Skin of body (tissue), 2 donors: ENCODE measurements around the gene GHR. TPM values are rescaled to one million over a fixed set of nuclear protein-coding genes. Genes with fewer than 3 reads are reported as not detected.
"Not testable (repeated sequence)": the region's sequence is repeated elsewhere in the genome, so short reads cannot be mapped to it uniquely, and the experiment has no call there.

Experiments used
- DNase-seq: peaks from one replicate; lab custom pipeline; 2025; lab: John Stamatoyannopoulos, UW
- total RNA-seq: library from RNA; depleted of rRNA; stranded (reverse); fragments of >200 nt; gene quantifications from one replicate; pipeline ENCODE4 v1.2.3, GENCODE V29; 2014

The GHR gene
- total RNA-seq, 1 donor from 2014 or later = 25.4 TPM

DNA sequence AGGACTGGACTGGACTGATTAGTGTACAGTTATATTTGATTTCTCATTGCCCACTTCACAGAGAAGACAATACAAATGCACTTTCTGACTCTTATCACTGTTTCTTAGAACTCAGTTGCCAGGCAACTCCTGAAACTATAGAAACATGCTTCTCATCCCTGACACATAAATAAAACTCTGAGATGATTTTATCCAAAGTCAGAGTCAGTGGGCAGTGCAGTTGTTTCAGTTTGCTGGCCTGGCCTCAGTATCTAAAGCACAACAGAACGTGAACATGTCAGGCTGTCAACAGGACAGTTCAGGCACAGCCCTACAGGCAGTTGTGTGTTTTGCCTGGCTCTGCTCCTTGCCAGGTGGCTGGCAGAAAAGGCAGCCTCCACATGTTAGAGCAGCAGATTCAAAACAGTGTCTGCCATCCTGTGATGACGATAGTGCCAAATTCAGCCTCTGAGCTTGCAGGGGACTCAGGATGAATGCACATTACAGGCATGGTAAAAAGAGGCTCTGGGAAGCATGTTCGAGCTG is 268.2 kb downstream of the GHR start:
- DNase-seq = peak; percentile 22

GRCh38 chr5:42701351-42702059 is 278.3 kb downstream of the GHR start:
- DNase-seq = no peak

- no peak for DNase-seq
Measured at GRCh38 chr5:42703238-42703637, 280.0 kb downstream of the GHR start.

DNA sequence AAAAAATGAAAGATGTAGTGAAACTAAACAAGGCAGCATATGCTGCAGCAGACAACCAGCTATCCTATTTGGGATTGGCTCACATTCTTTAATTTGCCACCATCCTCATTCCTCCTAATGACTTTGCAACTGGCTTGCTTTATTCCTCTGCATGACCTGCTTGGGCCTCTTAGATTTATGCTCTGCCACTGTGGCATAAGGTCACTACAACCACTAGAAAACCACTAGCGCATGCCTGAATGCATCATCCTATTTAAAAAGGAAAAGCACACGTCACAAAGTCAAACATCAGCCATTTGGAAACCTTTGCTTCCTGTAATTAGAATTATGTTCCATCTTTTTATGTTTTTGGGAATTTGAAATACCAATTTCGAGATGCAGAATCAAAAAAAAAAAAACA is 292.5 kb downstream of the GHR start:
- DNase-seq = no peak

- DNase-seq = no peak
Measured at GRCh38 chr5:42718591-42718990, 295.4 kb downstream of the GHR start.

- no peak for DNase-seq
Measured at GRCh38 chr5:42719034-42719433, 295.8 kb downstream of the GHR start.

GRCh38 chr5:42720251-42720650 is 297.0 kb downstream of the GHR start:
- DNase-seq = no peak

DNA sequence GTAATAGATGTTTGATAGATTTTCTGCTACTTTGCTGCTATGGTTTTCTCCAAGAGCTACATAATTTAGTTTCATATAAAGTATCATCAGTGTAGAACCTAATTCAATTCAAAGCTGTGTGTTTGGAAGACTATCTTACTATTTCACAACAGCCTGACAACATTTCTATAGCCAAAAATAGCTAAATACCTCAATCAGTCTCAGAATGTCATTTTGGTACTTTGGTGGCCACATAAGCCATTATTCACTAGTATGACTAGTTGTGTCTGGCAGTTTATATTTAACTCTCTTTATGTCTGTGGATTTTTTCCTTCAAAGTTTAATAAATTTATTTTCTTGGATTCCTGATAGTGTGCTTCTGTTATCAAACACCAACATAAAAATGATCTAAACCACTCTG is 298.2 kb downstream of the GHR start:
- no peak for DNase-seq

- DNase-seq = not testable (repeated sequence)
Measured at GRCh38 chr5:42734531-42735058, 311.4 kb downstream of the GHR start.

DNA sequence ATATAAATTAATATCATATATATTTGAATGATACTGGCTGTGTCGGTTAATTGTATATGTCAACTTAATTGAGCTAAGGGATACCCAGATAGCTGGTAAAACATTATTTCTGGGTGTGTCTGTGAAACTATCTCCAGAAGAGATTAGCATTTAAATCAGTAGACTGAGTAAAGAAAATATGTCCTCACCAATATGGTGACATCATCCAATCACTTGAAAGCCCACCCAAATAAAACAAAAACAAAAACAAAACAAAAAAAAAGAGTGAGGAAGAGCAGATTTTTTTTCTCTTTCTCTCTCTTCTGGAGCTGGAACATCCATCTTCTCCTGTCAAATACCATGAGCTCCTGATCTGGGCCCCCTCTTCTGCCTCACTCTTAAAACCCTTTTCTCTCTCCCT is 317.7 kb downstream of the GHR start:
- DNase-seq = no peak

DNA sequence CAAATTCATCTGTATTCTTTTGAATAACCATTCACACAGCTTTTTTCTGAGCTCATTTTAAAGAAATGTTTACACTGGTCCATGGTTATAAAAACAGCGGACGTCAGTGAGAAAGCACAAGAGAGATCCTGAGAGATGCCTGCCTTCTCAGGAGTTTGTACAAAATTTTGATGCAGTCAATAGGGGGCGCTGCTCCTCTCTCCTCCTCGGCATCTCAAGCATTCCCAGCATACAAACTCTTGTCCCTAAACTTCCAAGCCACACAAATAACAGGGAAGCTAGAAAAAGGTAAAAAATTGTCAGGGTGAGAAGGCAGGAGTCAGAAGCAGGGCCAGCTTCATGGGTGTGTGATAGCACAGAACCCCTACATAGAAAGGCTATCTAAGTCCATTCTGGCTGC is 322.2 kb downstream of the GHR start:
- DNase-seq = no peak

GRCh38 chr5:42745856-42746255 is 322.6 kb downstream of the GHR start:
- no peak for DNase-seq

DNA sequence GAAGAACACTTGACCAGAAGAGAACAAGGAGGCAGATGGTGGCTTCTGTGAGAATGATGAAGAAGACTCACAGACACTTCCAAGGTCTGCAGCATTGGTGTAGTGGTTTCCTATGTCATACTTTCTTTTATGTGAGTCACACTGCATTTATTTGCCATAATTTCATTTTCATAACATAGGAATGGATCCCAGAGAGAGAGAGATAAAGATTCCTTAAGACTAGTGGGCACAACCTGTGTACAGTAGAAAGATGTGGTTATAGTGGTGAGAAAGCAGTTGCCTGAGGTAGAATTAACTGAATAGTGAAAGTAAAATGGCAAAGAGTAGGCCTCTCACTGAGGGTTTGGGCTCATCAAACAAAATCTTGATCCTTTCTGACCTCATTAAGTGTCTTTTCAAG is 325.8 kb downstream of the GHR start:
- no peak for DNase-seq

DNA sequence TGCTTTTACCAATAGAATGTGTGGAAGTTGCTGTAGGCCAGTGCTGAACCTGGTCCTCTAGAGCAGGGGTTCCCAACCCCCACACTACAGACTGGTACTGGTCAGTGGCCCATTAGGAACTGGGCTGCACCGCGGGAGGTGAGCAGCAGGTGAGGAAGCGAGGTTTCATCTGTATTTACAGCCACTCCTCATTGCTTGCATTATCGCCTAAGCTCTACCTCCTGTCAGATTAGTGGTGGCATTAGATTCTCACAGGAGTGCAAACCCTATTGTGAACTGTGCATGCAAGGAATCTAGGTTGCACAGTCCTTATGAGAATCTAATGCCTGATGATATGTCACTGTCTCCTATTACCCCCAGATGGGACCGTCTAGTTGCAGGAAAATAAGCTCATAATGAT is 327.3 kb downstream of the GHR start:
- no peak for DNase-seq

- no peak for DNase-seq
Measured at GRCh38 chr5:42751044-42751443, 327.8 kb downstream of the GHR start.

DNA sequence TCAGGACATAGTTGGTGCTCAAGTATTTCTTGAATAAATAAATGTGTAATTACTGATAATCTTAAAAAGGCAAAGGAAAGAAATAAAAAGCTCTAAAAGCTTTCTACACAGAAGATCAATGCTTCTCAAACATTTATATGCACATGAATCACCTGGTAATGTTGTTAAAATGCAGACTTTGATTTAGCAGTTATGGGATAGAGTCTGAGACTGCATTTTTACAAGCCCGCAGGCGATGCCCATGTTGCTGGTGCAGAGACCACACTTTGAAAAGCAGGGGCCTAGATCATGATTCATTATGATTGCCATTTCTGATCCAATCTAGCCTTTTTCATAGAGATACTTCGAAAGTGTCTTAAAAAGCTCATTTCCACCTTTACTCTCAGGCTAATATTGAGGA is 329.9 kb downstream of the GHR start:
- no peak for DNase-seq

- DNase-seq = no peak
Measured at GRCh38 chr5:42756606-42757601, 333.7 kb downstream of the GHR start, which contains the start of gene CCDC152. TSS of gene CCDC152 (plus strand) at chr5:42756818. CDS start at chr5:42759122, 2,304 bp downstream.

- DNase-seq = no peak
Measured at GRCh38 chr5:42759456-42759855, 336.2 kb downstream of the GHR start.

DNA sequence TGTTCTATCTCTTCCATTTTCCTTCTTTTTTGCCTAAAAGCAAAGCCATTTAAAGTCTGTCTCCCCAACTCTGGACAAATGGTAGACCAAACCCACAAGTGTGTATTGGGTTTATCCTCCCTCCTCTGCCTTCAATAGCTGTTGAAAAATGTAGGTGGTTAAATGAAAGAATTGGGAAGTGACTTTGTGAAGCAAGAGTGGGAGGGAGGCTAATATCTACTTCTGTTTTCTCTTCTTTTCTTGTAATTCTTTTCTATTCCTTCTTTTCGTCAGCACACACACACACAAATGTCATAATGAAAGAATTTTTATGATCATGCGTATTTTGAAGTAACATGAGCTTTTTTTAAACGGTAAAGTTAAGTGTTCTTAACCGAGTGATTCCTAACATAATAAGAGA is 337.2 kb downstream of the GHR start:
- no peak for DNase-seq

DNA sequence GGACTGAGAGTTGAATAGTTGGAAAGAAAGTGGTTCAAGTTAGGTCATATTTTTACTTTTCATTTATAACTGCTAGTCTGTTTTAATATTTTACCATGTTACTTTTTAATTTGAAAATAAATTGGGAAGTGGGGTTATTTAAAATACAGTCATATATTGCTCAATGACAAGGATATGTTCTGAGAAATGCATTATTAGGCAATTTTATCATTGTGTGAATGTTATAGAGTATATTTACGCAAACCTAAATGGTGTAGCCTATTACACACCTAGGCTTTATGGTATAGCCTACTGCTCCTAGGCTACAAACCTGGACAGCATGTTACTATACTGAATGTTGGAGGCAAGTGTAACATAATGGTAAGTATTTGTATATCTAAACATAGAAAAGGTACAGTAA is 338.6 kb downstream of the GHR start:
- no peak for DNase-seq

- DNase-seq = peak; percentile 46
Measured at GRCh38 chr5:42767491-42768105, 344.4 kb downstream of the GHR start.

DNA sequence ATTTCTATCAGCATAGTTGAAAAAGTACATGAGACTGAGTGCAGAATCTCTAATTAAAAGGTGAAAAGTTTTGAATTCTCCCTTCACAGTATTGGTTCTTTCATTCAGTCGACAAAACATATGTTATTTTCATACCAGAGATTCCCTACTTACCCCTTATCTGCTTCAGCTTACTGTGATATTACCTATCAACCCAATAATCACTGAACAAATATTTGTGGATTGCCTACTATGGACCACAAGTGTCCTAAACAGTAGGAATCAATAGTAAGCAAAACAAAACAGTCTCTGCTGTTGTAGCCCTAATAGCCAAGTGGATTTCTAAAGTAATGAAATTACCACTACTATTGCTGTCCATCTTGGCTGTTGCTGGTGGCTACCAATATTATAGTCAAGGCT is 344.9 kb downstream of the GHR start:
- no peak for DNase-seq
